Hepatocyte (in vitro differentiated cells): ENCODE data around the gene PLCG1. TPM values are rescaled to one million over a fixed set of nuclear protein-coding genes. Genes with fewer than 3 reads are reported as not detected.

ENCODE experiments used
- DNase-seq: peaks from one replicate; pipeline ENCODE4 v3.0.0-alpha.2; 2016; ENCODE audit warnings: low spot score
- H2AFZ ChIP-seq: fragments of 200-600 bp; sonication (generic); 2 replicates; pipeline ENCODE4 v1.6.0; 2016; ENCODE audit warnings: antibody characterized with exemption, mild to moderate bottlenecking
- H3K27ac ChIP-seq: fragments of 200-600 bp; sonication (generic); 2 replicates; pipeline ENCODE4 v1.5.1; 2016; ENCODE audit warnings: mild to moderate bottlenecking
- H3K27me3 ChIP-seq: fragments of 200-600 bp; sonication (generic); 2 replicates; pipeline ENCODE4 v1.6.1; 2016
- H3K36me3 ChIP-seq: fragments of 200-600 bp; sonication (generic); replicated peaks from 2 replicates; pipeline ENCODE4 v1.5.1; 2016; ENCODE audit warnings: low read depth; ENCODE audit not compliant: insufficient read depth
- H3K4me1 ChIP-seq: fragments of 200-600 bp; sonication (generic); 2 replicates; pipeline ENCODE4 v1.5.1; 2016; ENCODE audit warnings: mild to moderate bottlenecking, moderate library complexity; ENCODE audit not compliant: insufficient read depth
- H3K4me2 ChIP-seq: fragments of 200-600 bp; sonication (generic); 2 replicates; pipeline ENCODE4 v1.6.0; 2016
- H3K4me3 ChIP-seq: fragments of 200-600 bp; sonication (generic); 2 replicates; pipeline ENCODE4 v1.5.1; 2016; ENCODE audit warnings: mild to moderate bottlenecking
- H3K79me2 ChIP-seq: fragments of 200-600 bp; sonication (generic); 2 replicates; pipeline ENCODE4 v1.6.0; 2017; ENCODE audit warnings: mild to moderate bottlenecking
- H3K9me2 ChIP-seq: fragments of 200-600 bp; sonication (generic); replicated peaks from 2 replicates; pipeline ENCODE4 v1.6.0; 2017; ENCODE audit warnings: mild to moderate bottlenecking; ENCODE audit not compliant: insufficient read depth
- H3K9me3 ChIP-seq: fragments of 200-600 bp; sonication (generic); 2 replicates; pipeline ENCODE4 v1.5.1; 2016; ENCODE audit warnings: low read depth, mild to moderate bottlenecking
- H4K20me1 ChIP-seq: fragments of 200-600 bp; sonication (generic); 2 replicates; pipeline ENCODE4 v1.6.0; 2016; ENCODE audit warnings: mild to moderate bottlenecking; ENCODE audit not compliant: insufficient read depth, poor library complexity, severe bottlenecking
- CTCF ChIP-seq: fragments of 200-600 bp; sonication (generic); IDR thresholded peaks from 2 replicates; pipeline ENCODE4 v1.5.1; 2016; ENCODE audit warnings: antibody characterized with exemption, mild to moderate bottlenecking; ENCODE audit not compliant: poor library complexity
- EZH2 ChIP-seq: fragments of 200-600 bp; sonication (generic); IDR thresholded peaks from 2 replicates; pipeline ENCODE4 v1.6.1; 2016; ENCODE audit warnings: antibody characterized with exemption, mild to moderate bottlenecking, borderline replicate concordance
- EZH2phosphoT487 ChIP-seq: fragments of 200-600 bp; sonication (generic); IDR thresholded peaks from one replicate; pipeline ENCODE4 v1.6.1; 2018; ENCODE audit warnings: antibody characterized with exemption, mild to moderate bottlenecking, low read depth, moderate library complexity; ENCODE audit not compliant: unreplicated experiment, severe bottlenecking
- WGBS: methylation state at CpG from one replicate; pipeline ENCODE4 v1.1.6; 2016; ENCODE audit warnings: low lambda C conversion rate; ENCODE audit errors: missing lambda C conversion rate; 5-methylcytosine and 5-hydroxymethylcytosine counted together
- polyA plus RNA-seq: library from polyadenylated mRNA; unstranded; fragments of >200 nt; fragmentation: Nextera tagmentation; extraction: Ambion mirVana; gene quantifications from 2 replicates; pipeline ENCODE4 v1.2.1, GENCODE V29; 2016
- total RNA-seq: library from RNA; depleted of rRNA; stranded (reverse); fragments of >200 nt; gene quantifications from 2 replicates; pipeline ENCODE4 v1.2.3, GENCODE V29; 2014

Gene PLCG1
- total and polyA plus RNA-seq, 2 experiments from 2014 or later, result 52.7 to 73.2 TPM

- Histone ChIP-seq H3K9me3 (no peaks in the 10 kb centered on the region), H3K27ac (no peak overlapping the region), H3K4me2 (no peak overlapping the region), H2AFZ (no peak overlapping the region), H3K27me3 (no peaks in the 10 kb centered on the region), H3K4me3 (no peak overlapping the region), H4K20me1 (no peaks in the 10 kb centered on the region), H3K9me2 (no peaks in the 10 kb centered on the region), H3K79me2 (peaks cover 8% of the 10 kb centered on the region), H3K4me1 (peaks cover 9% of the 10 kb centered on the region), H3K36me3 (no peaks in the 10 kb centered on the region)
- 77% methylated on average over 1 of the region's 1 CpG for WGBS
- DNase-seq, result no peak
- no peak for TF ChIP-seq CTCF
- no peak for TF ChIP-seq EZH2
- no peak for TF ChIP-seq EZH2phosphoT487
These were observed 28.8 kb upstream of the PLCG1 start for GRCh38 chr20:41108531-41108930.

- H3K9me2 ChIP-seq, result no peaks in the 10 kb centered on the region
- H3K4me2 ChIP-seq, result no peak overlapping the region
- no peaks in the 10 kb centered on the region for H4K20me1 ChIP-seq
- no peak for DNase-seq
- H3K27me3 ChIP-seq, result no peaks in the 10 kb centered on the region
- peaks cover 9% of the 10 kb centered on the region for H3K4me1 ChIP-seq
- WGBS, result 97% methylated on average over 11 of the region's 11 CpGs
- peaks cover 8% of the 10 kb centered on the region for H3K79me2 ChIP-seq
- peak overlapping the region; percentile 87 for H3K27ac ChIP-seq
- no peaks in the 10 kb centered on the region for H3K9me3 ChIP-seq
- H2AFZ ChIP-seq, result no peak overlapping the region
- no peaks in the 10 kb centered on the region for H3K36me3 ChIP-seq
- H3K4me3 ChIP-seq, result no peak overlapping the region
- TF ChIP-seq CTCF (no peak), EZH2phosphoT487 (no peak), EZH2 (no peak)
These were observed 27.3 kb upstream of the PLCG1 start for GRCh38 chr20:41110012-41110411.

GRCh38 chr20:41110930-41111577 is 26.3 kb upstream of the PLCG1 start:
- Histone ChIP-seq H3K79me2 (peaks cover 9% of the 10 kb centered on the region), H3K4me1 (peaks cover 9% of the 10 kb centered on the region), H3K4me2 (peak overlapping the region; percentile 24), H3K9me2 (no peaks in the 10 kb centered on the region), H3K27ac (peak overlapping the region; percentile 87), H3K9me3 (no peaks in the 10 kb centered on the region), H3K27me3 (no peaks in the 10 kb centered on the region), H3K4me3 (no peak overlapping the region), H2AFZ (no peak overlapping the region), H4K20me1 (no peaks in the 10 kb centered on the region), H3K36me3 (no peaks in the 10 kb centered on the region)
- peak; percentile 71 for DNase-seq
- TF ChIP-seq EZH2phosphoT487 (no peak), EZH2 (no peak)
- 61% methylated on average over 5 of the region's 5 CpGs for WGBS

GRCh38 chr20:41111578-41111951 is 25.8 kb upstream of the PLCG1 start:
- no peaks in the 10 kb centered on the region for H3K36me3 ChIP-seq
- H4K20me1 ChIP-seq, result no peaks in the 10 kb centered on the region
- H3K9me3 ChIP-seq, result no peaks in the 10 kb centered on the region
- no peak for DNase-seq
- H3K4me1 ChIP-seq, result peaks cover 9% of the 10 kb centered on the region
- no peak overlapping the region for H2AFZ ChIP-seq
- TF ChIP-seq EZH2 (no peak), EZH2phosphoT487 (no peak), CTCF (no peak)
- H3K4me3 ChIP-seq, result no peak overlapping the region
- H3K9me2 ChIP-seq, result no peaks in the 10 kb centered on the region
- no peak overlapping the region for H3K4me2 ChIP-seq
- H3K27me3 ChIP-seq, result no peaks in the 10 kb centered on the region
- peaks cover 11% of the 10 kb centered on the region for H3K79me2 ChIP-seq
- peak overlapping the region; percentile 65 for H3K27ac ChIP-seq
- 93% methylated on average over 5 of the region's 5 CpGs for WGBS
